DOHH2 (cell line): ENCODE results near the gene SVOPL.

Source experiments
- EZH2phosphoT487 ChIP-seq: fragments of 200-600 bp; sonication (generic); IDR thresholded peaks from 2 replicates; pipeline ENCODE4 v1.6.1; 2017; ENCODE audit warnings: borderline replicate concordance, mild to moderate bottlenecking, antibody characterized with exemption, low read length, moderate library complexity, mixed read lengths
- TF ChIP-seq, protein P1 (sequence below): fragments of 200-600 bp; sonication (generic); IDR thresholded peaks from one replicate; pipeline ENCODE4 v1.5.1; 2014; ENCODE audit warnings: antibody characterized with exemption, mild to moderate bottlenecking, low read depth, low read length; ENCODE audit not compliant: poor library complexity, severe bottlenecking

DNA sequence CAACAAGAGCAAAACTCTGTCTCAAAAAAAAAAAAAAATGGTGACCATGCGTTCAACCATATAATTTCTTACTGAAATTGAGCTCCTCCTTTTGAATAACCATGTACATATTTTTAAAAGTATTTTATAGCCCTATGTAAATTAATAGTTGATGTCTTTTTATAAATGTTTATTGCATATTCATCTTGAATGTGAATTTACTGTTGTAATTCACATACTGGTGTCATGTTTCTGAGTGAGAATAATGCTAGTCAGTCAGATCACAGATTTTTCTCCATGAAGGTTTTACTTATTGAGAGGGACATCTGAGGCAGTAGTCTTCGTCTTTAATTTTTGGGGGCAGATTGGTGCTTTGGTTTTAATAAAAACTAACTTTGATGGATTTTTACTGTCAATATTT, 112.2 kb downstream of the SVOPL start:
- TF ChIP-seq, protein P1, sequence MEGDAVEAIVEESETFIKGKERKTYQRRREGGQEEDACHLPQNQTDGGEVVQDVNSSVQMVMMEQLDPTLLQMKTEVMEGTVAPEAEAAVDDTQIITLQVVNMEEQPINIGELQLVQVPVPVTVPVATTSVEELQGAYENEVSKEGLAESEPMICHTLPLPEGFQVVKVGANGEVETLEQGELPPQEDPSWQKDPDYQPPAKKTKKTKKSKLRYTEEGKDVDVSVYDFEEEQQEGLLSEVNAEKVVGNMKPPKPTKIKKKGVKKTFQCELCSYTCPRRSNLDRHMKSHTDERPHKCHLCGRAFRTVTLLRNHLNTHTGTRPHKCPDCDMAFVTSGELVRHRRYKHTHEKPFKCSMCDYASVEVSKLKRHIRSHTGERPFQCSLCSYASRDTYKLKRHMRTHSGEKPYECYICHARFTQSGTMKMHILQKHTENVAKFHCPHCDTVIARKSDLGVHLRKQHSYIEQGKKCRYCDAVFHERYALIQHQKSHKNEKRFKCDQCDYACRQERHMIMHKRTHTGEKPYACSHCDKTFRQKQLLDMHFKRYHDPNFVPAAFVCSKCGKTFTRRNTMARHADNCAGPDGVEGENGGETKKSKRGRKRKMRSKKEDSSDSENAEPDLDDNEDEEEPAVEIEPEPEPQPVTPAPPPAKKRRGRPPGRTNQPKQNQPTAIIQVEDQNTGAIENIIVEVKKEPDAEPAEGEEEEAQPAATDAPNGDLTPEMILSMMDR: no peak
- no peak for TF ChIP-seq EZH2phosphoT487
